ELR (cell line): ENCODE results near the gene MEIG1.
"Not testable (repeated sequence)": the region's sequence is repeated elsewhere in the genome, so short reads cannot be mapped to it uniquely, and the experiment has no call there.

Source experiments
- DNase-seq: peaks from one replicate; pipeline ENCODE4 v3.0.0-alpha.2; 2015; ENCODE audit warnings: low read depth

MEIG1 gene

GRCh38 chr10:14954934-14955333 lies 4.3 kb upstream of the MEIG1 start:
- DNase-seq, result no peak

- no peak for DNase-seq
These were observed 342 bp upstream of the MEIG1 start for GRCh38 chr10:14958872-14959220.

GRCh38 chr10:14967897-14968296 lies 8.7 kb downstream of the MEIG1 start:
- DNase-seq, result no peak

GRCh38 chr10:14971867-14972448 lies 12.8 kb downstream of the MEIG1 start:
- DNase-seq, result peak; percentile 42

GRCh38 chr10:14974153-14974998 lies 15.2 kb downstream of the MEIG1 start:
- not testable (repeated sequence) for DNase-seq

- peak; percentile 11 for DNase-seq
These were observed 16.6 kb downstream of the MEIG1 start for GRCh38 chr10:14975672-14976273.

GRCh38 chr10:14982744-14983143 lies 23.6 kb downstream of the MEIG1 start:
- DNase-seq, result no peak

- DNase-seq, result not testable (repeated sequence)
These were observed 30.4 kb downstream of the MEIG1 start for GRCh38 chr10:14989552-14989951.

- peak; percentile 68 for DNase-seq
These were observed 32.0 kb downstream of the MEIG1 start for GRCh38 chr10:14991035-14991749.

GRCh38 chr10:14992336-14992735 lies 33.1 kb downstream of the MEIG1 start:
- not testable (repeated sequence) for DNase-seq

GRCh38 chr10:14993500-14994455 lies 34.6 kb downstream of the MEIG1 start:
- DNase-seq, result not testable (repeated sequence)

GRCh38 chr10:14995964-14996565 lies 36.9 kb downstream of the MEIG1 start:
- no peak for DNase-seq

- DNase-seq, result not testable (repeated sequence)
These were observed 54.3 kb downstream of the MEIG1 start for GRCh38 chr10:15013530-15013929.

- no peak for DNase-seq
These were observed 56.3 kb downstream of the MEIG1 start for GRCh38 chr10:15015451-15015850.

GRCh38 chr10:15020966-15021365 lies 61.8 kb downstream of the MEIG1 start:
- peak; percentile 60 for DNase-seq
